ENCODE measurements around the gene DPY19L3. TPM values are rescaled to one million over a fixed set of nuclear protein-coding genes. Genes with fewer than 3 reads are reported as not detected.
"Not testable (repeated sequence)": the region's sequence is repeated elsewhere in the genome, so short reads cannot be mapped to it uniquely, and the experiment has no call there.

DPY19L3 gene
- total RNA-seq, 2 experiments from 2014 or later: 14.3 to 14.6 TPM

DNA sequence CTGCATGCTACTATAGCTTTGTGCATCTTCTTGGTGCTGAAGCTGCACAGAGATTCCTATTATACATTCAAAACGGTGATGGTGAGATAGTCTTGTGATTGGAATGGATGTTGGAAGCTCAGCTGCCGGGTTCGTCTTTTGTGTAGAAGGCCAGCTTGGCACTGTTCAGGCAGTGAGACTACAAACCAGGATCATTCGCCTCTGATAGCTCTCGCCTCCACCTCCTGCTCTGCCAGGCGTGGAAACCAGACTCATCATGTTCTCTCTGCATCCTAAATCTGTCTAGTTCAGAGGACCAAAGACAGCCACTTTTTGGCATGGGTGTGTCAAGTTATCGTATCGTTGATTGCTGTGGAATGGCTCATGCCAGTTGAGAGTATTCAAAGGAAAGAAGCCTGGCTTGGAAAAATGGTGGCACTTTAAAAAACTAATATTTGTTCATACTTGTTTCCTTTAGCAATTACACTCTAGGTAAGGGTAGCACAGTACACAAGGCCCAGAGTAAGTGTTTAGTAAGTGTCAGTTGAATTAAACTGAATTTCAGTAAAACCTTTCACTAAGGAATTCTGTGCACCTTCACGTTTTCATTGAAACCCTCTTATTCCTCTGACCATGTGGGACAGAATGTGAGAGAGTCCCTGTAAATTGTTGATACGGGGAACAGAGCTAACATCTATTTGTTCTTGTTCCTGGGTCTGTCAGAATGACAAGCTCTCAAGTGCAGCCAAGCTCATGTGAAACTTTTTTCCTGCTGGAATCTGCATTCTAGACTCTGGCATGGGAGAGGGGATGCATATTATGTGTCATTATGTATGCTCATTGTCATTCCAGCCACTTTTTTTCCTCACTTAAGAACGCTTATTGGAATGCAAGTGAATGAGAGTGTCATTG is 69.8 kb downstream of the DPY19L3 start:
- no peaks in the 10 kb centered on the region for H3K27me3 Mint-ChIP-seq
- intact Hi-C loops (cut with DNase I, micrococcal nuclease): no loop called here
- no peaks in the 10 kb centered on the region for H3K9me3 Mint-ChIP-seq (ENCODE audit: low read depth)
- ChIA-PET POLR2A (no interaction called here), CTCF (interaction anchor here (1.5 kb wide), 1 partner anchor 11 kb away, joined by 3 read pairs; no protein-coding TSS in a partner anchor)
- DNase-seq (no peak), ATAC-seq (no peak)
- no peaks in the 10 kb centered on the region for H3K4me1 Mint-ChIP-seq
- H3K36me3 Mint-ChIP-seq (ENCODE audit: low read depth): peaks cover 12% of the 10 kb centered on the region
- no peak overlapping the region for H3K4me3 Mint-ChIP-seq
- H3K27ac Mint-ChIP-seq: no peak overlapping the region

DNA sequence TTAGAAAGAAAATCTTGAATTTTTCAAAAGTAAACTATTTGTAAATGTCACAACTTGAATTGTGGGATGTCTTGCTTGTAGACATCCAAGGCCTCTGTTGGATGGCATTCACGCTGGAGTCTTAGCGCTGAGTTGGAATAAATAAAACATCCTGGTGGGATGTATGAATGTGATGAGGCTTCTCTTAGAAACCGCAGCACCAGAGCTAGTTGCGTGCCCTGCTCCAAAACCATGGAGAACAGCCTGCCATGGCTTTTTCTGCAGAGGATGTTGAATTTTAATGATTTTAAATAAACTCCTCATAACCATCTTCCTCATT is 70.4 kb downstream of the DPY19L3 start:
- H3K27me3 Mint-ChIP-seq: no peaks in the 10 kb centered on the region
- CTCF ChIA-PET: interaction anchor here (1.5 kb wide), 1 partner anchor 11 kb away, joined by 3 read pairs; no protein-coding TSS in a partner anchor
- POLR2A ChIA-PET: no interaction called here
- no peak for DNase-seq
- intact Hi-C loops (cut with DNase I, micrococcal nuclease): no loop called here
- H3K36me3 Mint-ChIP-seq (ENCODE audit: low read depth): peaks cover 11% of the 10 kb centered on the region
- no peaks in the 10 kb centered on the region for H3K4me1 Mint-ChIP-seq
- no peaks in the 10 kb centered on the region for H3K9me3 Mint-ChIP-seq (ENCODE audit: low read depth)
- no peak overlapping the region for H3K27ac Mint-ChIP-seq
- no peak overlapping the region for H3K4me3 Mint-ChIP-seq
- no peak for ATAC-seq

DNA sequence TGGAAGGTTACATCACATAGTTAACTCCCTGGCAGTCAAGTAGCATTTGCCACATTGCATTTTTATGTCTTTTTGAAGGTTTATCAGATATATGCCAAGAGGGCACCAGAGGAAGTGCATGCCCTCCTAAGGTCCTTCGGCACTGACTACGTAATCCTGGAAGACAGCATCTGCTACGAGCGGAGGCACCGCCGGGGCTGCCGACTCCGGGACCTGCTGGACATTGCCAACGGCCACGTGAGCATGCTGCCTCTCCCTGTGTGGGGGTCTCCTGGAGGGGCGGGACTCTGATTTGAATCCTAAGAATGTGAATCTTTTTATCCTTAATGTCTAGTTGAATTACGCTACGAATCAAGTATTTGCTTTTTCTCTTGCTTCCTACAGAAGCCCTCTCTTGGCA is 74.8 kb downstream of the DPY19L3 start:
- DNase-seq: no peak
- ChIA-PET POLR2A (no interaction called here), CTCF (no interaction called here)
- H3K27ac Mint-ChIP-seq: no peak overlapping the region
- no peak for ATAC-seq
- H3K36me3 Mint-ChIP-seq (ENCODE audit: low read depth): peaks cover 17% of the 10 kb centered on the region
- no peaks in the 10 kb centered on the region for H3K27me3 Mint-ChIP-seq
- H3K4me1 Mint-ChIP-seq: no peaks in the 10 kb centered on the region
- no peak overlapping the region for H3K4me3 Mint-ChIP-seq
- no peaks in the 10 kb centered on the region for H3K9me3 Mint-ChIP-seq (ENCODE audit: low read depth)
- intact Hi-C loops (cut with DNase I, micrococcal nuclease): no loop called here

DNA sequence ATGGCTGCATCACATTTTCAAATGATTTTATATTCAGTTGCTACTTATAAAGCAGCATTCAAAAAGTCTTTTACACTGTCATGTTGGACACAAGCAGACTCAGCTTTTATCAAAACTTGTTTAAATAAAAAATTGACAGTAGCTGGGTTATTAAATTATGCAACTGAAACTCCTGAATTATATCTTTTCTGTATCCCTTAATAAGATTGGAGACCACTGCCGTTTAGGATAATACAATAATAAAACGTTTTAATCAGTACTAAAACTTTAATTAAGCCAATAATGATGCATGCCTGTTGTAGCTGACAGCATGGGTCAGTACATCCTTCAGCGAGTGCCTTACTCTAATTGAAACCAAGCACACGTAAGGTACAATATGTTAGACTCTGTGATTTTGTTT is 78.0 kb downstream of the DPY19L3 start:
- POLR2A ChIA-PET: no interaction called here
- peaks cover 15% of the 10 kb centered on the region for H3K36me3 Mint-ChIP-seq (ENCODE audit: low read depth)
- intact Hi-C loops (cut with DNase I, micrococcal nuclease): no loop called here
- no peak overlapping the region for H3K27ac Mint-ChIP-seq
- ATAC-seq: no peak
- H3K9me3 Mint-ChIP-seq (ENCODE audit: low read depth): no peaks in the 10 kb centered on the region
- H3K4me3 Mint-ChIP-seq: no peak overlapping the region
- H3K4me1 Mint-ChIP-seq: no peaks in the 10 kb centered on the region
- no peak for DNase-seq
- H3K27me3 Mint-ChIP-seq: no peaks in the 10 kb centered on the region
- CTCF ChIA-PET: no interaction called here

DNA sequence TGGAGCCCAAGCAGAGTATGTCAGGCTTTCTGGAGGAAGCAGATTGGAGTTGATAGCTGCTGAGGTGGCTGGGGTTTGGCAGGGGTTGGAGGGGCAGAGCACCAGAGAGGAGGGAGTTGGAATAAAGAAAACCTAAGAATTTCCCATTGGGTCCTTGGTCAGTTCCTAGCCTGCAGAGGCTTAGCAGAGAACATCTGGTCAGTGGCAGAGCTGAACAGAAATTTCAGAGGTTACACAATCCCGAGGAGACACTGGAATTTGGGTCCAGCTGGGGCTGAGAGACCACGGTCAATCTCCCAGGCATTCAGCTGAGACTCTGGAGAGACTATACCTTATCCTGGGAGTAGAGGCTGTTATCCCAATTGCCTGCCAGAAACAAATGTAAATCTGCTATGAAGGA is 84.4 kb downstream of the DPY19L3 start:
- ATAC-seq: no peak
- no peak for DNase-seq
- POLR2A ChIA-PET: no interaction called here
- Mint-ChIP-seq H3K4me3 (no peak overlapping the region), H3K36me3 (ENCODE audit: low read depth) (peaks cover 5% of the 10 kb centered on the region), H3K27me3 (no peaks in the 10 kb centered on the region), H3K4me1 (no peaks in the 10 kb centered on the region), H3K9me3 (ENCODE audit: low read depth) (no peaks in the 10 kb centered on the region), H3K27ac (no peak overlapping the region)
- CTCF ChIA-PET: no interaction called here
- intact Hi-C loops (cut with DNase I, micrococcal nuclease): no loop called here

DNA sequence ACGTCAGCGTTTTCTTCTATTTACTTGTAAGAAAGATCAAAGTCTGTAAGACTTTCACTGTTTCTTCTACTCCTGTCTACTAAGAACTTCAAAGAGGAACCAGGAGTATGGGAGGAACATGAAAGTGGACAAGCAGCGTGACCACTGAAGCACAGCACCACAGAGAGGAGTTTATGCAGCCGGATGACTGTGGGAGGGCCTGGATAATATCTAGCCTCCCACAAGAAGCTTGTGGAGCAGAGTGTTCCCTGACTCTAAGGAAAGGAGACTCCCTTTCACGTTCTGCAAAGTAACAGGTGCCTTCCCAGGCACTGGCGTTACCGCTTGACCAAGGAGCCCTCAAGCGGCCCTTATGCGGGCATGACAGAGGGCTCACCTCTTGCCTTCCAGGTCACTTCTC is 91.8 kb downstream of the DPY19L3 start:
- CTCF ChIA-PET: no interaction called here
- Mint-ChIP-seq H3K36me3 (ENCODE audit: low read depth) (no peaks in the 10 kb centered on the region), H3K9me3 (ENCODE audit: low read depth) (no peaks in the 10 kb centered on the region), H3K4me1 (no peaks in the 10 kb centered on the region), H3K4me3 (no peak overlapping the region), H3K27me3 (no peaks in the 10 kb centered on the region), H3K27ac (no peak overlapping the region)
- POLR2A ChIA-PET: no interaction called here
- intact Hi-C loops (cut with DNase I, micrococcal nuclease): no loop called here
- ATAC-seq: no peak
- no peak for DNase-seq

DNA sequence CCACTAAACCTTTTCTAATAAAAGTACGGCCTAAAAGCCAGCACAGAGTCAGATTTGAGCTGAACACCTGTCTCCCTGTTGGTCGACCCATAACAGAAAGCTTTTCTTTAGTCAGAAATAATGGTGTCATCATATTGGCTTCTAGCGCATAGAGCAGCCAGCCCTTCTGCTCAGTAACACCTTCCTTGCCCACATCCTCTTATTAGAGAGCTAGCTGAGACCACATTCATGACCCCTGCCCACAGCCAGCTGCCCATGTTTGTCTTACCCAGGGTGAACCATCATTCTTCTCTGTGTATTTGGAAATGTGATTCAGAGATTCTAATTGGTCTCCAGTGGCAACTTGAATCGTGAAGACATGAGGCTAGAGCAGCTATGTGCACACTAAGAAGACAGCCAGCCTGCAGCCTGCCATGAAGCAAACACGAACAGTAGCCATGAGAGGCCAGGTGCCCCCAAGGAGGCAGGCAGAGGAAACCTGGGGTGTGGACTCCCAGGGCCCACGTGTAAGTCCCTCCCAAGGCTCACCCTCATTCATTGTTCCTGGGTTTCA is 93.2 kb downstream of the DPY19L3 start:
- no peak overlapping the region for H3K4me3 Mint-ChIP-seq
- CTCF ChIA-PET: no interaction called here

DNA sequence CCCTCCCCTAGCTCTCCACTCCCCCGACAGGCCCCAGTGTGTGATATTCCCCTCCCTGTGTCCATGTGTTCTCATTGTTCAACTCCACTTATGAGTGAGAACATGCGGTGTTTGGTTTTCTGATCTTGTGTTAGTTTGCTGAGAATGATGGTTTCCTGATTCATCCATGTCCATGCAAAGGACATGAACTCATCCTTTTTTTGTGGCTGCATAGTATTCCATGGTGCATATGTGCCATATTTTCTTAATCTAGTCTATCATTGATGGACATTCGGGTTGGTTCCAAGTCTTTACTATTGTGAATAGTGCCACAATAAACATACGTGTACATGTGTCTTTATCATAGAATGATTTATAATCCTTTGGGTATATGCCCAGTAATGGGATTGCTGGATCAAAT is 106.9 kb downstream of the DPY19L3 start:
- H3K27me3 Mint-ChIP-seq; ATAC-seq; H3K4me3 Mint-ChIP-seq; H3K9me3 Mint-ChIP-seq (ENCODE audit: low read depth); CTCF ChIA-PET; POLR2A ChIA-PET; H3K27ac Mint-ChIP-seq; intact Hi-C loops (cut with DNase I, micrococcal nuclease); H3K4me1 Mint-ChIP-seq; DNase-seq; H3K36me3 Mint-ChIP-seq (ENCODE audit: low read depth): not testable (repeated sequence)

More for the DNA sequence above, 93.2 kb downstream of the DPY19L3 start:
- ATAC-seq: no peak
- Mint-ChIP-seq H3K36me3 (ENCODE audit: low read depth) (no peaks in the 10 kb centered on the region), H3K4me1 (no peaks in the 10 kb centered on the region), H3K27me3 (no peaks in the 10 kb centered on the region), H3K27ac (no peak overlapping the region), H3K9me3 (ENCODE audit: low read depth) (no peaks in the 10 kb centered on the region)
- intact Hi-C loops (cut with DNase I, micrococcal nuclease): no loop called here
- POLR2A ChIA-PET: no interaction called here
- DNase-seq: no peak

DNA sequence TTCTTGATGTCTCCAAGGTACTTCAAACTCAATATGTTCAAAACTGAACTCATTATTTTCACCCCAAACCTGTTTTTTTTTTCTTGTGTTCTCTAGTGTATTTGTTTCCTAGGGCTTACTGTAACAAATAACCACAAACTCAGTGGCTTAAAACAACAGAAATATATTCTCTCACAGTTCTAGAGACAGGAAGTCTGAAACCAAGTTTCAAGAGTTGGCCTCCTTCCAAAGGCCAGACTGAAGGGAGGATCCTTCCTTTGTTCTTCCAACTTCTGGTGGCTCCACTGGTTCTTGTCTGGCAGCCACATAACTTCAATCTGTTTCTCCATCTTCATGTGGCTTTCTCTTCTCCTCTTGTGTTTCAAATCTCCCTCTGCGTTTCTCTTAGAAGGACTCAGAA is 113.5 kb downstream of the DPY19L3 start:
- H3K27ac Mint-ChIP-seq: no peak overlapping the region
- no peaks in the 10 kb centered on the region for H3K36me3 Mint-ChIP-seq (ENCODE audit: low read depth)
- no peaks in the 10 kb centered on the region for H3K9me3 Mint-ChIP-seq (ENCODE audit: low read depth)
- peaks cover 22% of the 10 kb centered on the region for H3K4me1 Mint-ChIP-seq
- no peaks in the 10 kb centered on the region for H3K27me3 Mint-ChIP-seq
- ATAC-seq: no peak
- H3K4me3 Mint-ChIP-seq: no peak overlapping the region
- intact Hi-C loops (cut with DNase I, micrococcal nuclease): no loop called here
- ChIA-PET CTCF (interaction anchor here (0.9 kb wide), 1 partner anchor 16 kb away, joined by 3 read pairs; no protein-coding TSS in a partner anchor), POLR2A (no interaction called here)
- DNase-seq: no peak

DNA sequence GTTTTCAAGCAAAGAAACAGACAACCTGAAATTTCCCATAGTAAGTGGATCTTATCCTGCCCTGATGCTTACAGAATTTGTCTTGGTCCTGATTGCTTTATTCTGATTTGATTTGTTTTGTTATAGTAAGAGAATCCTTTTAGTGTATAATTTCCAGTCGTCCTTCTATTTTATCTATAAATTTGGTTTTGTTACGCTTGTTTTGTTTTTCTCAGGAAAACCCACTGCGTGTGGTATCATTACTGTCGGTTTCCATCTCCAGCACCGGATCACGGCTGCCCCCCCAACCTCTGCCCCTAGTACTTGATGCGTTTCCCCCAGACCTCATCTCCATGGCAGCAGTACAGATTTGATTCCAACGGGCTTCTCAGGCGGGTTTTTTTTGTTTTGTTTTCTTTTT is 117.4 kb downstream of the DPY19L3 start:
- Mint-ChIP-seq H3K9me3 (ENCODE audit: low read depth) (no peaks in the 10 kb centered on the region), H3K4me1 (peaks cover 20% of the 10 kb centered on the region), H3K27ac (no peak overlapping the region), H3K4me3 (no peak overlapping the region), H3K36me3 (ENCODE audit: low read depth) (no peaks in the 10 kb centered on the region), H3K27me3 (no peaks in the 10 kb centered on the region)
- no peak for DNase-seq
- ChIA-PET POLR2A (no interaction called here), CTCF (interaction anchor here (0.6 kb wide), 1 partner anchor 28 kb away, joined by 6 read pairs; no protein-coding TSS in a partner anchor)
- intact Hi-C loops (cut with DNase I, micrococcal nuclease): no loop called here
- no peak for ATAC-seq

DNA sequence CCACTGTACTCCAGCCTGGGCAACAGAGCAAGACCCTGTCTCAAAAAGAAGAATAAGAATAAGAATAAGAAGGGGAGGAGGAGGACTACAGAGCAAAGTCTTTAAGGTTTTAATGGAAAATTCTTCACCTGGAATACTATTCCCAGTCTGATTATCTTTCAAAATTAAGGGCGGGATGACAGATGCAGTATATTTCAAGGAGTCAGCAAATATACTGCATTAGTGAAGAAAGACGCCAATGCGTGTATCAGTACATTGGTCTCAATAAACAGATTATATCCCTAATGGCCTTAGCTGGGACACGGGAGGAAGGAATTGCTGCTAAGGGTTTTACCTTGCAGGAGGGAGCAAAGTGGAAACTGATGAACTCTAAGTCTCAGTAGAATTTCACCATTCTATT is 121.3 kb downstream of the DPY19L3 start:
- ChIA-PET CTCF (interaction anchor here (1.4 kb wide), 1 partner anchor 17 kb away, joined by 4 read pairs; no protein-coding TSS in a partner anchor), POLR2A (no interaction called here)
- H3K27ac Mint-ChIP-seq: no peak overlapping the region
- ATAC-seq: no peak
- H3K36me3 Mint-ChIP-seq (ENCODE audit: low read depth): peaks cover 1% of the 10 kb centered on the region
- no peak overlapping the region for H3K4me3 Mint-ChIP-seq
- DNase-seq: no peak
- peaks cover 6% of the 10 kb centered on the region for H3K9me3 Mint-ChIP-seq (ENCODE audit: low read depth)
- intact Hi-C loops (cut with DNase I, micrococcal nuclease): no loop called here
- H3K27me3 Mint-ChIP-seq: no peaks in the 10 kb centered on the region
- H3K4me1 Mint-ChIP-seq: no peaks in the 10 kb centered on the region

DNA sequence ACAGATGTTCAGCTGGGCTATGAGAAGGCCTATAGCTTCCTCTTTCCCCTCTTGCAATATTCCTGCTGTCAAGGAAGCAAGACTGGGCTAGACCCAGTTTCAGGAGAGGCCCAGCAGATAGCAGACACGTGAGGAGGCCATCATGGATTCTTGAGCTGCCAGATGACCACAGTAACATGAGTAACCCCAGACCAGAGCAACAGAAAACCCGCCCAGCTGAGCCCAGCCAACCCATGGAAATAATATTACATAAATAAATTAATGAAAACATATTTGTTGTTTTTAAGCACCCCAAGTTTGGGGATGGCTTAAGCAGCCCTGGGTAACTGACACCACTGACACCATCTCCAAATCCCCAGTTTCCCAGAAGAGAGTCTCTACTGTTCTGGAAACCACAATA is 125.2 kb downstream of the DPY19L3 start:
- Mint-ChIP-seq H3K4me1 (no peaks in the 10 kb centered on the region), H3K4me3 (no peak overlapping the region), H3K27me3 (peaks cover 2% of the 10 kb centered on the region), H3K36me3 (ENCODE audit: low read depth) (peaks cover 1% of the 10 kb centered on the region), H3K9me3 (ENCODE audit: low read depth) (peaks cover 7% of the 10 kb centered on the region), H3K27ac (no peak overlapping the region)
- no peak for DNase-seq
- ChIA-PET POLR2A (no interaction called here), CTCF (no interaction called here)
- ATAC-seq: no peak
- intact Hi-C loops (cut with DNase I, micrococcal nuclease): no loop called here

Data from activated CD4-positive, alpha-beta T cell treated with anti-CD3 and anti-CD28 coated beads for 36 hours (primary cell).